ENCODE data around the gene PLEKHA6. TPM values are rescaled to one million over a fixed set of nuclear protein-coding genes. Genes with fewer than 3 reads are reported as not detected.

Gene PLEKHA6
- total and polyA plus RNA-seq, 3 donors from 2014 or later: 5.9 to 14.7 (median 10.0) TPM

GRCh38 chr1:204172404-204173029 lies 187.2 kb downstream of the PLEKHA6 start:
- H3K4me3 ChIP-seq: no peak overlapping the region
- TF ChIP-seq CTCF (IDR thresholded peaks at IDR 0.05) (no peak), POLR2A (IDR thresholded peaks at IDR 0.05) (no peak)
- WGBS, 2 donors: 92 to 95% methylated on average over 2 of the region's 2 CpGs
- no peak for DNase-seq
- H3K27ac ChIP-seq: no peak overlapping the region
- H3K9me3 ChIP-seq: no peaks in the 10 kb centered on the region
- intact Hi-C loops (cut with DNase I; ENCODE audit: low total_unique reads): no loop called here
- H3K36me3 ChIP-seq (ENCODE audit: low read depth, missing control alignments): no peaks in the 10 kb centered on the region
- H3K27me3 ChIP-seq: no peaks in the 10 kb centered on the region
- no peaks in the 10 kb centered on the region for H3K4me1 ChIP-seq

GRCh38 chr1:204171751-204172178 lies 188.0 kb downstream of the PLEKHA6 start:
- no peak overlapping the region for H3K4me3 ChIP-seq
- no peaks in the 10 kb centered on the region for H3K9me3 ChIP-seq
- no peak for TF ChIP-seq CTCF (IDR thresholded peaks at IDR 0.05)
- no peak for TF ChIP-seq POLR2A (IDR thresholded peaks at IDR 0.05)
- intact Hi-C loops (cut with DNase I; ENCODE audit: low total_unique reads): no loop called here
- H3K27me3 ChIP-seq: no peaks in the 10 kb centered on the region
- H3K27ac ChIP-seq: no peak overlapping the region
- no peak for DNase-seq
- H3K36me3 ChIP-seq (ENCODE audit: low read depth, missing control alignments): no peaks in the 10 kb centered on the region
- 62 to 65% methylated on average over 4 of the region's 4 CpGs for WGBS, 2 donors
- no peaks in the 10 kb centered on the region for H3K4me1 ChIP-seq

- Histone ChIP-seq H3K4me1 (no peaks in the 10 kb centered on the region), H3K4me3 (no peak overlapping the region), H3K36me3 (ENCODE audit: low read depth, missing control alignments) (no peaks in the 10 kb centered on the region), H3K9me3 (no peaks in the 10 kb centered on the region), H3K27ac (no peak overlapping the region), H3K27me3 (no peaks in the 10 kb centered on the region)
- intact Hi-C loops (cut with DNase I; ENCODE audit: low total_unique reads): no loop called here
- DNase-seq: no peak
- TF ChIP-seq CTCF (IDR thresholded peaks at IDR 0.05): no peak
- no peak for TF ChIP-seq POLR2A (IDR thresholded peaks at IDR 0.05)
- WGBS, 2 donors: 51 to 58% methylated on average over 3 of the region's 3 CpGs
These were observed 189.1 kb downstream of the PLEKHA6 start for GRCh38 chr1:204170494-204171155.

GRCh38 chr1:204169858-204170257 lies 189.9 kb downstream of the PLEKHA6 start:
- WGBS, 2 donors: 79 to 94% methylated on average over 4 of the region's 4 CpGs
- DNase-seq: no peak
- H3K27ac ChIP-seq: no peak overlapping the region
- no peaks in the 10 kb centered on the region for H3K36me3 ChIP-seq (ENCODE audit: low read depth, missing control alignments)
- no peak overlapping the region for H3K4me3 ChIP-seq
- H3K27me3 ChIP-seq: no peaks in the 10 kb centered on the region
- no peaks in the 10 kb centered on the region for H3K9me3 ChIP-seq
- intact Hi-C loops (cut with DNase I; ENCODE audit: low total_unique reads): no loop called here
- H3K4me1 ChIP-seq: no peaks in the 10 kb centered on the region
- TF ChIP-seq CTCF (IDR thresholded peaks at IDR 0.05) (no peak), POLR2A (IDR thresholded peaks at IDR 0.05) (no peak)

Small RNAs within 50 kb of the gene (small RNA-seq; reads per million reads assigned to genes)
- 0 reads per million in 2 donors for gene AL606489.2

Other genes starting within 250 kb of the PLEKHA6 start
- 100 to 1,000 TPM; 116 to 227 TPM for gene ETNK2, start 207.9 kb downstream of the PLEKHA6 start, total RNA-seq
- 187 TPM for gene ETNK2, start 207.9 kb downstream of the PLEKHA6 start, polyA plus RNA-seq (ENCODE audit: insufficient read depth, low read depth, low replicate concordance)
- not detected for gene REN, start 193.6 kb downstream of the PLEKHA6 start, total RNA-seq
- 2.2 TPM for gene REN, start 193.6 kb downstream of the PLEKHA6 start, polyA plus RNA-seq (ENCODE audit: insufficient read depth, low read depth, low replicate concordance)
- 1 to 10 TPM; 1.8 to 3.5 TPM for gene KISS1, start 163.4 kb downstream of the PLEKHA6 start, total RNA-seq
- gene KISS1, start 163.4 kb downstream of the PLEKHA6 start, polyA plus RNA-seq (ENCODE audit: insufficient read depth, low read depth, low replicate concordance): 3.7 TPM
- 1 to 10 TPM; 1.5 to 2.2 TPM for gene GOLT1A, start 145.9 kb downstream of the PLEKHA6 start, total RNA-seq
- 6.8 TPM for gene GOLT1A, start 145.9 kb downstream of the PLEKHA6 start, polyA plus RNA-seq (ENCODE audit: insufficient read depth, low read depth, low replicate concordance)
- 10 to 100 TPM; 40.1 to 42.0 TPM for gene PPP1R15B, start 51.9 kb upstream of the PLEKHA6 start, total RNA-seq
- gene PPP1R15B, start 51.9 kb upstream of the PLEKHA6 start, polyA plus RNA-seq (ENCODE audit: insufficient read depth, low read depth, low replicate concordance): 22.5 TPM
- 10 to 100 TPM; 12.7 to 20.1 TPM for gene PIK3C2B, start 134.9 kb upstream of the PLEKHA6 start, total RNA-seq
- 7.6 TPM for gene PIK3C2B, start 134.9 kb upstream of the PLEKHA6 start, polyA plus RNA-seq (ENCODE audit: insufficient read depth, low read depth, low replicate concordance)
- 100 to 1,000 TPM in 1 of 2 donors, 10 to 100 TPM in 1; 96.2 to 110 TPM for gene MDM4, start 156.5 kb upstream of the PLEKHA6 start, total RNA-seq
- 43.3 TPM for gene MDM4, start 156.5 kb upstream of the PLEKHA6 start, polyA plus RNA-seq (ENCODE audit: insufficient read depth, low read depth, low replicate concordance)

All from testis (tissue), 3 donors.